IMR-90 (cell line): ENCODE data around the gene INPPL1. TPM values are rescaled to one million over a fixed set of nuclear protein-coding genes. Genes with fewer than 3 reads are reported as not detected.

Source experiments
- ATAC-seq: fragments of 200-7000 bp; cut with Tn5 transposase; 2 replicates; pipeline ENCODE4 v1.9.1; 2020; ENCODE audit warnings: low read depth, mild to moderate bottlenecking, moderate library complexity
- BruUV-seq: library from RNA; stranded (reverse); fragments of 400-500 nt; replicated peaks from 2 replicates; lab custom pipeline; 2021; lab: Mats Ljungman, UMichigan
- CTCF ChIA-PET: fragments of 300-600 bp; formaldehyde crosslinking; extraction: SDS; loops from one replicate; lab custom pipeline; 2021; ENCODE audit warnings: antibody characterized with exemption; lab: Yijun Ruan, JAX
- POLR2A ChIA-PET: fragments of 300-600 bp; sonication (Branson Sonifier 250); formaldehyde crosslinking; loops from one replicate; lab custom pipeline; 2022; ENCODE audit warnings: antibody characterized with exemption; ENCODE audit not compliant: unreplicated experiment; lab: Charles Lee
- DNase-seq: peaks from one replicate; pipeline ENCODE4 v3.0.0; 2013
- H2AFZ ChIP-seq: replicated peaks from 2 replicates; pipeline ENCODE3; 2013; ENCODE audit warnings: low read length, mild to moderate bottlenecking; ENCODE audit not compliant: poor library complexity
- H2AK5ac ChIP-seq: 2 replicates; pipeline ENCODE4 v1.6.1; 2013; ENCODE audit warnings: low read depth, low read length, inconsistent platforms
- H2AK9ac ChIP-seq: replicated peaks from 2 replicates; pipeline ENCODE3; 2013; ENCODE audit warnings: mild to moderate bottlenecking, low read depth, low read length, moderate library complexity; ENCODE audit not compliant: poor library complexity
- H2BK120ac ChIP-seq: 2 replicates; pipeline ENCODE4 v1.6.1; 2013; ENCODE audit warnings: low read depth, low read length, inconsistent platforms
- H2BK15ac ChIP-seq: 3 replicates; pipeline ENCODE4 v1.6.1; 2013; ENCODE audit warnings: low read depth, low read length, inconsistent platforms
- H2BK20ac ChIP-seq: 2 replicates; pipeline ENCODE4 v1.6.1; 2013; ENCODE audit warnings: low read depth, mild to moderate bottlenecking, inconsistent platforms, low read length, moderate library complexity
- H2BK5ac ChIP-seq: 2 replicates; pipeline ENCODE4 v1.6.1; 2013; ENCODE audit warnings: mild to moderate bottlenecking, low read depth, low read length, inconsistent platforms; ENCODE audit not compliant: poor library complexity, severe bottlenecking
- H3K14ac ChIP-seq: replicated peaks from 2 replicates; pipeline ENCODE4 v1.6.1; 2013; ENCODE audit warnings: low read depth, low read length, inconsistent platforms
- H3K18ac ChIP-seq: 2 replicates; pipeline ENCODE4 v1.6.1; 2013; ENCODE audit warnings: low read depth, low read length, control low read depth
- H3K23ac ChIP-seq: 2 replicates; pipeline ENCODE4 v1.6.1; 2013; ENCODE audit warnings: low read depth, low read length, inconsistent platforms
- H3K27ac ChIP-seq: 2 replicates; pipeline ENCODE4 v1.5.1; 2013; ENCODE audit warnings: mild to moderate bottlenecking, control low read depth, low read length; ENCODE audit not compliant: insufficient read depth
- H3K27me3 ChIP-seq: 2 replicates; pipeline ENCODE4 v1.6.1; 2013; ENCODE audit warnings: low read length; ENCODE audit not compliant: control insufficient read depth, insufficient read depth
- H3K36me3 ChIP-seq: 2 replicates; pipeline ENCODE4 v1.6.1; 2013; ENCODE audit warnings: low read length, mixed read lengths; ENCODE audit not compliant: control insufficient read depth, insufficient read depth
- H3K4ac ChIP-seq: 2 replicates; pipeline ENCODE4 v1.6.1; 2013; ENCODE audit warnings: low read depth, low read length, inconsistent platforms
- H3K4me1 ChIP-seq: 2 replicates; pipeline ENCODE4 v1.6.1; 2013; ENCODE audit warnings: low read length, mixed read lengths; ENCODE audit not compliant: control insufficient read depth, insufficient read depth
- H3K4me2 ChIP-seq: 2 replicates; pipeline ENCODE4 v1.6.1; 2013; ENCODE audit warnings: low read depth, mild to moderate bottlenecking, control low read depth, low read length, moderate library complexity
- H3K4me3 ChIP-seq: 2 replicates; pipeline ENCODE4 v1.5.1; 2013; ENCODE audit warnings: low read depth, mild to moderate bottlenecking, control low read depth, low read length, moderate library complexity; ENCODE audit not compliant: insufficient read depth
- H3K56ac ChIP-seq: 2 replicates; pipeline ENCODE4 v1.6.1; 2013; ENCODE audit warnings: low read length, inconsistent platforms; ENCODE audit not compliant: insufficient read depth; ENCODE audit errors: extremely low read depth
- H3K79me1 ChIP-seq, 2 experiments: 2 replicates each; pipeline ENCODE4 v1.6.1; 2013; ENCODE audit warnings: low read length in 2 of 2, inconsistent platforms in 1 of 2, low read depth in 1 of 2
- H3K9ac ChIP-seq: 2 replicates; pipeline ENCODE4 v1.6.1; 2013; ENCODE audit warnings: low read depth, low read length, control low read depth
- H3K9me1 ChIP-seq: 2 replicates; pipeline ENCODE4 v1.6.1; 2013; ENCODE audit warnings: low read length, inconsistent platforms; ENCODE audit not compliant: insufficient read depth
- H3K9me3 ChIP-seq: 2 replicates; pipeline ENCODE4 v1.6.1; 2013; ENCODE audit warnings: low read length; ENCODE audit not compliant: control insufficient read depth, insufficient read depth
- H4K20me1 ChIP-seq: 2 replicates; pipeline ENCODE4 v1.6.1; 2013; ENCODE audit warnings: low read length, inconsistent platforms; ENCODE audit not compliant: insufficient read depth
- H4K5ac ChIP-seq: 2 replicates; pipeline ENCODE4 v1.6.1; 2013; ENCODE audit warnings: mild to moderate bottlenecking, low read depth, low read length, control low read depth
- H4K8ac ChIP-seq, 2 experiments: 2 replicates each; pipeline ENCODE4 v1.6.1; 2013; ENCODE audit warnings: low read depth in 2 of 2, low read length in 2 of 2, control low read depth in 1 of 2, inconsistent platforms in 1 of 2
- H4K91ac ChIP-seq: 2 replicates; pipeline ENCODE4 v1.6.1; 2013; ENCODE audit warnings: low read depth, low read length, inconsistent platforms; ENCODE audit not compliant: insufficient read depth
- BHLHE40 ChIP-seq: fragments of 150-350 bp; IDR thresholded peaks from 2 replicates; pipeline ENCODE4 v1.6.1; 2016; ENCODE audit warnings: mild to moderate bottlenecking, low read depth, low read length
- CEBPB ChIP-seq: IDR thresholded peaks from 2 replicates; pipeline ENCODE4 v1.6.1; 2012; ENCODE audit warnings: low read depth, low read length, improper control_type of control experiment
- CHD1 ChIP-seq: IDR thresholded peaks from 2 replicates; pipeline ENCODE4 v1.6.1; 2012; ENCODE audit warnings: low read depth, low read length, improper control_type of control experiment
- ELK1 ChIP-seq: fragments of 150-350 bp; IDR thresholded peaks from 2 replicates; pipeline ENCODE4 v1.6.1; 2016; ENCODE audit warnings: low read depth, mild to moderate bottlenecking, low read length, moderate library complexity, borderline replicate concordance
- FOS ChIP-seq: fragments of 150-350 bp; IDR thresholded peaks from 2 replicates; pipeline ENCODE4 v1.6.1; 2016; ENCODE audit warnings: low read depth, low read length
- MAFK ChIP-seq: IDR thresholded peaks from 2 replicates; pipeline ENCODE4 v1.6.1; 2012; ENCODE audit warnings: low read depth, low read length, improper control_type of control experiment
- MAZ ChIP-seq: IDR thresholded peaks from 2 replicates; pipeline ENCODE4 v1.6.1; 2012; ENCODE audit warnings: low read depth, mild to moderate bottlenecking, low read length, improper control_type of control experiment, moderate library complexity, borderline replicate concordance
- MXI1 ChIP-seq: IDR thresholded peaks from 2 replicates; pipeline ENCODE4 v1.6.1; 2012; ENCODE audit warnings: low read depth, mild to moderate bottlenecking, low read length, moderate library complexity, borderline replicate concordance
- NFE2L2 ChIP-seq: fragments of 150-350 bp; IDR thresholded peaks from 2 replicates; pipeline ENCODE4 v1.6.1; 2016; ENCODE audit warnings: low read depth, mild to moderate bottlenecking, low read length
- POLR2A ChIP-seq: IDR thresholded peaks from 2 replicates; pipeline ENCODE4 v1.6.1; 2012; ENCODE audit warnings: mild to moderate bottlenecking, low read depth, low read length
- RAD21 ChIP-seq: IDR thresholded peaks from 2 replicates; pipeline ENCODE4 v1.6.1; 2012; ENCODE audit warnings: low read length, improper control_type of control experiment
- RFX5 ChIP-seq: IDR thresholded peaks from 2 replicates; pipeline ENCODE4 v1.8.0; 2012; ENCODE audit warnings: low read depth, mild to moderate bottlenecking, low read length, moderate library complexity
- SMC3 ChIP-seq: fragments of 150-350 bp; IDR thresholded peaks from 2 replicates; pipeline ENCODE4 v1.6.1; 2016; ENCODE audit warnings: low read depth, mild to moderate bottlenecking, antibody characterized with exemption, low read length, moderate library complexity
- WGBS, 2 experiments: methylation state at CpG; one replicate each; pipeline versions ENCODE4 v1.1.5 to v1.1.7; 2013; ENCODE audit warnings: missing lambda C conversion rate in 2 of 2; ENCODE audit not compliant: insufficient read length in 1 of 2; ENCODE audit errors: extremely low coverage in 2 of 2; 5-methylcytosine and 5-hydroxymethylcytosine counted together
- dilution Hi-C: fragments of 300-500 bp; cut with HindIII; formaldehyde crosslinking; loops from one replicate; pipeline ENCODE4 v1.14.3; 2018; ENCODE audit warnings: low sequenced_read_pairs; ENCODE audit not compliant: unreplicated experiment
- in situ Hi-C: fragments of 300-500 bp; cut with MboI; formaldehyde crosslinking; loops from 3 replicates; pipeline ENCODE4 v1.14.3; 2019; ENCODE audit warnings: low sequenced_read_pairs, inconsistent platforms, mixed read lengths
- intact Hi-C: fragments of 100-400 bp; cut with micrococcal nuclease; formaldehyde crosslinking; loops from 2 replicates; pipeline ENCODE4 v1.10.0; 2022
- polyA plus RNA-seq, 3 experiments: library from polyadenylated mRNA; depleted of rRNA; stranded (reverse); fragments of >200 nt; gene quantifications; 2 replicates each; pipeline ENCODE4 v1.2.3, GENCODE V29; 2012; ENCODE audit warnings: low replicate concordance in 1 of 3
- total RNA-seq: library from RNA; depleted of rRNA; stranded (reverse); fragments of >200 nt; gene quantifications from 2 replicates; pipeline ENCODE4 v1.2.3, GENCODE V29; 2012
- TF ChIP-seq, protein P1 (sequence below): fragments of 150-350 bp; IDR thresholded peaks from 2 replicates; pipeline ENCODE4 v1.6.1; 2017; ENCODE audit warnings: mild to moderate bottlenecking, antibody characterized with exemption, low read length, low read depth

INPPL1 gene
- total and polyA plus RNA-seq, 2 of the 4 experiments (the other 2 are of a cell fraction): 27.4 to 105 TPM

DNA sequence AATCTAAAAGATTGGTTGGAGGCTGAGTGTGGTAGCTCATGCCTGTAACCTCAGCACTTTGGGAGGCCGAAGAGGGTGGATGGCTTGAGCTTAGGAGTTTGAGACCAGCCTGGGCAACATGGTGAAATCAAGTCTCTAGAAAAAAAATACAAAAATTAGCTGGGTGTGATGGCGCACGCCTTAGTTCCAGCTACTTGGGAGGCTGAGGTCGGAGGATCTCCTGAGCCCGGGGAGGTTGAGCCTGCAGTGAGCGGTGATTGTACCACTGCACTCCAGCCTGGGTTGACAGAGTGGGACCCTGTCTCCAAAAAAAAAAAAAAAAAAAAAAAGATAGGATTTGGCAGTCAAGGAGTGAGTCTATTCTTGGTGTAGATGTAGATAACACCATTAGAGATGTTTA, 22.0 kb upstream of the INPPL1 start:
- Histone ChIP-seq H3K4ac (no peak overlapping the region), H2AK5ac (no peak overlapping the region), H3K9me1 (no peaks in the 10 kb centered on the region), H4K20me1 (no peaks in the 10 kb centered on the region), H2AK9ac (no peak overlapping the region), H3K56ac (no peak overlapping the region), H3K9ac (no peak overlapping the region), H3K14ac (no peak overlapping the region), H3K79me1 (no peaks in the 10 kb centered on the region), H3K4me2 (no peak overlapping the region), H3K27me3 (peaks cover 3% of the 10 kb centered on the region; the same call in 1 of the 2 replicates), H3K4me1 (no peaks in the 10 kb centered on the region), H2AFZ (no peak overlapping the region), H4K5ac (no peak overlapping the region), H3K23ac (no peak overlapping the region), H4K91ac (no peak overlapping the region), H2BK5ac (no peak overlapping the region), H3K27ac (no peak overlapping the region), H3K4me3 (no peak overlapping the region), H4K8ac (no peak overlapping the region), H2BK15ac (no peak overlapping the region), H2BK120ac (no peak overlapping the region), H3K18ac (no peak overlapping the region), H3K9me3 (no peaks in the 10 kb centered on the region), H2BK20ac (no peak overlapping the region), H3K36me3 (no peaks in the 10 kb centered on the region)
- in situ Hi-C loops: no loop called here
- WGBS, 2 experiments: 81% methylated on average over 5 of the region's 6 CpGs; no CpG with 5 or more reads in 1 of the 2 experiments
- dilution Hi-C loops: no loop called here
- ATAC-seq (no peak), DNase-seq (no peak)
- intact Hi-C loops: no loop called here
- ChIA-PET CTCF (no interaction called here), POLR2A (no interaction called here)
- no TSS peak for BruUV-seq
- TF ChIP-seq MAFK (no peak), POLR2A (no peak), CEBPB (no peak), CHD1 (no peak), SMC3 (no peak), NFE2L2 (no peak), MXI1 (no peak), RAD21 (no peak), ELK1 (no peak), BHLHE40 (no peak), MAZ (no peak), RFX5 (no peak), FOS (no peak)
- TF ChIP-seq, protein P1, sequence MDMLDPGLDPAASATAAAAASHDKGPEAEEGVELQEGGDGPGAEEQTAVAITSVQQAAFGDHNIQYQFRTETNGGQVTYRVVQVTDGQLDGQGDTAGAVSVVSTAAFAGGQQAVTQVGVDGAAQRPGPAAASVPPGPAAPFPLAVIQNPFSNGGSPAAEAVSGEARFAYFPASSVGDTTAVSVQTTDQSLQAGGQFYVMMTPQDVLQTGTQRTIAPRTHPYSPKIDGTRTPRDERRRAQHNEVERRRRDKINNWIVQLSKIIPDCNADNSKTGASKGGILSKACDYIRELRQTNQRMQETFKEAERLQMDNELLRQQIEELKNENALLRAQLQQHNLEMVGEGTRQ: no peak
